KMS-11 (cell line): ENCODE measurements around the gene KATNB1.

Source experiments
- H2AFZ ChIP-seq: fragments of 200-600 bp; sonication (generic); 2 replicates; pipeline ENCODE4 v1.6.1; 2016; ENCODE audit warnings: antibody characterized with exemption, mixed run types, low read depth
- H3K27ac ChIP-seq: fragments of 200-600 bp; sonication (generic); 2 replicates; pipeline ENCODE4 v1.6.1; 2016; ENCODE audit warnings: mild to moderate bottlenecking, mixed run types
- H3K27me3 ChIP-seq: fragments of 200-600 bp; sonication (generic); 2 replicates; pipeline ENCODE4 v1.6.1; 2017; ENCODE audit warnings: mild to moderate bottlenecking, low read depth, mixed run types, moderate library complexity; ENCODE audit not compliant: insufficient read depth
- H3K36me3 ChIP-seq: fragments of 200-600 bp; sonication (generic); 2 replicates; pipeline ENCODE4 v1.6.1; 2017; ENCODE audit warnings: mild to moderate bottlenecking, mixed run types; ENCODE audit not compliant: insufficient read depth
- H3K4me1 ChIP-seq: fragments of 200-600 bp; sonication (generic); 2 replicates; pipeline ENCODE4 v1.6.1; 2016; ENCODE audit warnings: mild to moderate bottlenecking, low read depth, mixed run types; ENCODE audit not compliant: poor library complexity, severe bottlenecking
- H3K4me2 ChIP-seq: fragments of 200-600 bp; sonication (generic); 2 replicates; pipeline ENCODE4 v1.7.0; 2016; ENCODE audit warnings: mild to moderate bottlenecking, mixed run types
- H3K4me3 ChIP-seq: fragments of 200-600 bp; sonication (generic); IDR thresholded peaks from 2 replicates; pipeline ENCODE4 v1.6.1; 2017; ENCODE audit warnings: low read depth, low read length, mixed read lengths; ENCODE audit not compliant: insufficient read depth
- H3K79me2 ChIP-seq: fragments of 200-600 bp; sonication (generic); 2 replicates; pipeline ENCODE4 v1.6.1; 2016; ENCODE audit warnings: low read depth, mixed run types; ENCODE audit not compliant: insufficient read depth
- H3K9ac ChIP-seq: fragments of 200-600 bp; sonication (generic); 2 replicates; pipeline ENCODE4 v1.6.1; 2016; ENCODE audit warnings: mild to moderate bottlenecking, mixed run types
- H4K20me1 ChIP-seq: fragments of 200-600 bp; sonication (generic); 2 replicates; pipeline ENCODE4 v1.6.1; 2016; ENCODE audit warnings: mild to moderate bottlenecking, mixed run types; ENCODE audit not compliant: insufficient read depth
- CTCF ChIP-seq: fragments of 200-600 bp; sonication (generic); conservative IDR thresholded peaks from 2 replicates; pipeline ENCODE4 v1.6.1; 2017; ENCODE audit warnings: low read depth, mild to moderate bottlenecking, antibody characterized with exemption, low read length, moderate library complexity, mixed read lengths

The KATNB1 gene

GRCh38 chr16:57713596-57713995 lies 22.0 kb upstream of the KATNB1 start:
- Histone ChIP-seq H3K27me3 (no peaks in the 10 kb centered on the region), H3K4me2 (no peak overlapping the region), H3K4me1 (no peaks in the 10 kb centered on the region), H4K20me1 (no peaks in the 10 kb centered on the region), H2AFZ (no peak overlapping the region), H3K36me3 (no peaks in the 10 kb centered on the region), H3K79me2 (no peaks in the 10 kb centered on the region), H3K4me3 (no peak overlapping the region), H3K9ac (no peak overlapping the region), H3K27ac (no peak overlapping the region)
- TF ChIP-seq CTCF = no peak

GRCh38 chr16:57714047-57714446 lies 21.5 kb upstream of the KATNB1 start:
- H3K9ac ChIP-seq = no peak overlapping the region
- no peak overlapping the region for H2AFZ ChIP-seq
- no peaks in the 10 kb centered on the region for H4K20me1 ChIP-seq
- no peaks in the 10 kb centered on the region for H3K27me3 ChIP-seq
- H3K36me3 ChIP-seq = no peaks in the 10 kb centered on the region
- no peak for TF ChIP-seq CTCF
- no peak overlapping the region for H3K4me2 ChIP-seq
- no peak overlapping the region for H3K4me3 ChIP-seq
- H3K4me1 ChIP-seq = no peaks in the 10 kb centered on the region
- no peaks in the 10 kb centered on the region for H3K79me2 ChIP-seq
- H3K27ac ChIP-seq = no peak overlapping the region

GRCh38 chr16:57720142-57720575 lies 15.4 kb upstream of the KATNB1 start:
- Histone ChIP-seq H3K4me3 (no peak overlapping the region), H4K20me1 (no peaks in the 10 kb centered on the region), H3K9ac (no peak overlapping the region), H3K36me3 (no peaks in the 10 kb centered on the region), H3K79me2 (no peaks in the 10 kb centered on the region), H3K27me3 (no peaks in the 10 kb centered on the region), H3K27ac (no peak overlapping the region), H3K4me1 (no peaks in the 10 kb centered on the region), H3K4me2 (no peak overlapping the region), H2AFZ (no peak overlapping the region)
- peak; percentile 65; the same call in 1 of the 2 replicates for TF ChIP-seq CTCF

GRCh38 chr16:57721356-57722209 lies 14.0 kb upstream of the KATNB1 start:
- no peaks in the 10 kb centered on the region for H4K20me1 ChIP-seq
- H3K27ac ChIP-seq = no peak overlapping the region
- H3K4me3 ChIP-seq = no peak overlapping the region
- H3K4me1 ChIP-seq = no peaks in the 10 kb centered on the region
- no peaks in the 10 kb centered on the region for H3K79me2 ChIP-seq
- TF ChIP-seq CTCF = no peak
- no peaks in the 10 kb centered on the region for H3K36me3 ChIP-seq
- H3K27me3 ChIP-seq = no peaks in the 10 kb centered on the region
- H3K9ac ChIP-seq = no peak overlapping the region
- H2AFZ ChIP-seq = no peak overlapping the region
- no peak overlapping the region for H3K4me2 ChIP-seq
